HepG2 (cell line): ENCODE results near the gene EDAR. TPM values are rescaled to one million over a fixed set of nuclear protein-coding genes. Genes with fewer than 3 reads are reported as not detected.

Experiments used
- ATAC-seq: fragments of 200-7000 bp; cut with Tn5 transposase; 3 replicates; pipeline ENCODE4 v1.9.1; 2020; ENCODE audit warnings: mild to moderate bottlenecking, moderate library complexity
- BruUV-seq: library from RNA; stranded (reverse); fragments of 400-500 nt; replicated peaks from 2 replicates; lab custom pipeline; 2021; lab: Mats Ljungman, UMichigan
- CTCF ChIA-PET: fragments of 300-600 bp; formaldehyde crosslinking; extraction: SDS; loops from one replicate; lab custom pipeline; 2021; ENCODE audit warnings: low total read pairs, inconsistent platforms, low intra/inter-chr PET ratio; lab: Yijun Ruan, JAX
- POLR2A ChIA-PET: fragments of 350-600 bp; sonication (Branson Sonifier 250); formaldehyde crosslinking; loops from one replicate; lab custom pipeline; 2020; ENCODE audit warnings: antibody characterized with exemption, inconsistent platforms; lab: Yijun Ruan, JAX
- DNase-seq: peaks from one replicate; pipeline ENCODE4 v3.0.0-alpha.2; 2015; ENCODE audit warnings: low spot score
- FAIRE-seq: peaks from 3 replicates; lab custom pipeline; 2011; peaks lifted over from hg19 to GRCh38; lab: Jason Lieb, UNC
- H2AFZ ChIP-seq: one replicate; pipeline ENCODE4 v1.6.1; 2011; ENCODE audit warnings: low read length, inconsistent platforms
- H3K27ac ChIP-seq: fragments of 300-600 bp; 3 replicates; pipeline ENCODE4 v1.8.0; 2011; ENCODE audit warnings: mixed run types, mild to moderate bottlenecking, mixed read lengths, low read length, inconsistent platforms; ENCODE audit not compliant: insufficient read depth; ENCODE audit errors: extremely low read length
- H3K27me3 ChIP-seq, 2 experiments: fragments of 200-600 bp in 1 of 2; 2 replicates in 1 of 2; 3 replicates in 1 of 2; pipeline versions ENCODE4 v1.6.0 to v1.8.0; 2011; ENCODE audit warnings: low read length in 2 of 2, mild to moderate bottlenecking in 2 of 2, moderate library complexity in 2 of 2, inconsistent platforms in 1 of 2; ENCODE audit not compliant: insufficient read depth in 2 of 2, control insufficient read depth in 1 of 2
- H3K36me3 ChIP-seq, 2 experiments: fragments of 200-600 bp in 1 of 2; replicated peaks in 1 of 2; 2 replicates in 1 of 2; 3 replicates in 1 of 2; pipeline versions ENCODE4 v1.5.1 to v1.8.0; 2011; ENCODE audit warnings: low read length in 2 of 2, inconsistent platforms in 1 of 2; ENCODE audit not compliant: insufficient read depth in 2 of 2, control insufficient read depth in 1 of 2
- H3K4me1 ChIP-seq: 2 replicates; pipeline ENCODE4 v1.5.1; 2012; ENCODE audit warnings: low read length, inconsistent platforms; ENCODE audit not compliant: insufficient read depth
- H3K4me2 ChIP-seq: 2 replicates; pipeline ENCODE4 v1.6.0; 2011; ENCODE audit warnings: low read depth, low read length, inconsistent platforms
- H3K4me3 ChIP-seq, 3 experiments: fragments of 200-600 bp in 1 of 3; sonication (generic), shearing (Covaris generic) in 1 of 3; replicated peaks in 1 of 3; 2 replicates each; pipeline ENCODE4 v1.5.1; 2011 to 2016; ENCODE audit warnings: low read length in 3 of 3, inconsistent platforms in 2 of 3, low read depth in 2 of 3, mild to moderate bottlenecking in 2 of 3, control low read depth in 1 of 3, mixed read lengths in 1 of 3; ENCODE audit not compliant: insufficient read depth in 1 of 3
- H3K79me2 ChIP-seq: one replicate; pipeline ENCODE4 v1.6.1; 2011; ENCODE audit warnings: low read length, inconsistent platforms; ENCODE audit not compliant: insufficient read depth
- H3K9ac ChIP-seq: 2 replicates; pipeline ENCODE4 v1.6.0; 2011; ENCODE audit warnings: mild to moderate bottlenecking, low read depth, low read length, inconsistent platforms; ENCODE audit not compliant: insufficient read depth
- H3K9me3 ChIP-seq: 2 replicates; pipeline ENCODE4 v1.5.1; 2012; ENCODE audit warnings: mild to moderate bottlenecking, low read length
- H4K20me1 ChIP-seq: 2 replicates; pipeline ENCODE4 v1.6.0; 2011; ENCODE audit warnings: inconsistent platforms, mild to moderate bottlenecking, low read length, moderate library complexity; ENCODE audit not compliant: insufficient read depth
- FOXO4 ChIP-seq: sonication (generic); formaldehyde crosslinking; conservative IDR thresholded peaks from 2 replicates; pipeline ENCODE4 v1.8.1; 2023; ENCODE audit warnings: missing genetic modification reagents
- RNF219 ChIP-seq: sonication (generic); formaldehyde crosslinking; IDR thresholded peaks from 2 replicates; pipeline ENCODE4 v1.5.0; 2020; ENCODE audit warnings: mild to moderate bottlenecking, missing genetic modification reagents
- ZNF30 ChIP-seq: sonication (generic); formaldehyde crosslinking; IDR thresholded peaks from 2 replicates; pipeline ENCODE4 v1.5.0; 2020; ENCODE audit warnings: mild to moderate bottlenecking, missing genetic modification reagents
- WGBS: methylation state at CpG from one replicate; pipeline ENCODE4 v1.1.6; 2017; ENCODE audit warnings: low lambda C conversion rate; 5-methylcytosine and 5-hydroxymethylcytosine counted together
- in situ Hi-C: cut with HindIII; loops from 2 replicates; pipeline ENCODE4 v1.10.0; 2017; ENCODE audit warnings: low pct_unique_long_range_greater_than_20kb; ENCODE audit not compliant: extremely low pct_ligation_motif_present
- intact Hi-C: fragments of 100-400 bp; cut with micrococcal nuclease; formaldehyde crosslinking; loops from one replicate; pipeline ENCODE4 v1.10.0; 2022; ENCODE audit not compliant: unreplicated experiment
- polyA plus RNA-seq, 8 experiments: library from polyadenylated mRNA; depleted of rRNA in 3 of 8; stranded (reverse) in 7 of 8; unstranded in 1 of 8; fragments of >200 nt; fragmentation: Illumina TruSeq in 4 of 8; extraction: Trizol in 4 of 8; gene quantifications; 2 replicates each; pipeline versions ENCODE4 v1.2.1 to v1.2.3, GENCODE V29; 2011 to 2016; ENCODE audit warnings: low read depth in 4 of 8, missing spikeins in 1 of 8, mixed read lengths in 1 of 8; ENCODE audit not compliant: insufficient read depth in 1 of 8
- total RNA-seq, 5 experiments: library from RNA; depleted of rRNA; stranded (reverse); fragments of >200 nt; fragmentation: Illumina TruSeq; extraction: Trizol; gene quantifications; 2 replicates each; pipeline ENCODE4 v1.2.3, GENCODE V29; 2016; ENCODE audit warnings: low read depth in 1 of 5
- TF ChIP-seq, protein P1 (sequence below): sonication (generic); formaldehyde crosslinking; conservative IDR thresholded peaks from 2 replicates; pipeline ENCODE4 v1.4.0; 2020; ENCODE audit warnings: missing genetic modification reagents
- TF ChIP-seq, protein P2 (sequence below): IDR thresholded peaks from 2 replicates; pipeline ENCODE4 v1.6.1; 2016; ENCODE audit warnings: control low read depth

EDAR gene
- total and polyA plus RNA-seq, 2 of the 13 experiments (the other 11 are each of a cell fraction or from before 2014, with no cell fraction given): not detected

DNA sequence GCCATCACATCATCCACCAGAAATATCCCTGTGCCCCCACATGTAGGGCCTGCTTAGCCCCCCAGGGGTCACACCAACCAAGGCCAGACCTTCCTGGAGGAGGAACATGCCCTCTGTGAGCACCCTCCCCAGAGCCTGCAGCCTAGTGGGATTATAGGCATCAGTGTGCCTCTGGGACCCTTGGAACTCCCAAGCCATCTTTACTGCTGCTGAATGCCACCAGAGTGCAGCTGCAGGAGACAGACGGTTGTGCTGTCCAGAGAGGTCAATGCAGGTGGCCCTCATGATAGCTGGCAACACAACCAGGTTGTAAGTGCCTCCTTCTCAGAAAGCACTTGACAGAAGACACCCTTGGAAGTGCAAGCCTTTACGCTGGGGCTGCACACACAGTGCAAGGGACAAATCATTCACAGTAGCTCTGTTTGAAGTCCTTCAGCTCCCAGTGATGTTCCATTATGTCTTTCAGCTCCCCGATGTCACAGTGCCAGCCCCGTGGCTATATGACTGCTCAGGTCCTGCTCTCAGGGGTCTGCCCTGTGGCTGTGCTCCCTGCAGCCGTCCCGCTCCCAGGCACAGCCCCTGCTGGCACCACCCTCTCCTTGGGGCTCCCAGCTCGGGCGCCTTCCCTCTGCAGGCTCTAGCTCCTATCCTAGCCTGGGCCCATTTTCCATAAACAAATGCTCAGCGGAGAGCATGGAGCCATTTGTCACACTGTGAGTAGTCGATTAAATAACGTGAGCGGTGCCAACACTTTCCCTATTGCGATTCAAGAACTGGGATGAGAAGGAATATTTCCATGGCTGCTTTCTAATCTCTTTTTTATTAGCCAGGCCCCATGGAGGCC lies 65.1 kb downstream of the EDAR start (continued):
- TF ChIP-seq, protein P1, sequence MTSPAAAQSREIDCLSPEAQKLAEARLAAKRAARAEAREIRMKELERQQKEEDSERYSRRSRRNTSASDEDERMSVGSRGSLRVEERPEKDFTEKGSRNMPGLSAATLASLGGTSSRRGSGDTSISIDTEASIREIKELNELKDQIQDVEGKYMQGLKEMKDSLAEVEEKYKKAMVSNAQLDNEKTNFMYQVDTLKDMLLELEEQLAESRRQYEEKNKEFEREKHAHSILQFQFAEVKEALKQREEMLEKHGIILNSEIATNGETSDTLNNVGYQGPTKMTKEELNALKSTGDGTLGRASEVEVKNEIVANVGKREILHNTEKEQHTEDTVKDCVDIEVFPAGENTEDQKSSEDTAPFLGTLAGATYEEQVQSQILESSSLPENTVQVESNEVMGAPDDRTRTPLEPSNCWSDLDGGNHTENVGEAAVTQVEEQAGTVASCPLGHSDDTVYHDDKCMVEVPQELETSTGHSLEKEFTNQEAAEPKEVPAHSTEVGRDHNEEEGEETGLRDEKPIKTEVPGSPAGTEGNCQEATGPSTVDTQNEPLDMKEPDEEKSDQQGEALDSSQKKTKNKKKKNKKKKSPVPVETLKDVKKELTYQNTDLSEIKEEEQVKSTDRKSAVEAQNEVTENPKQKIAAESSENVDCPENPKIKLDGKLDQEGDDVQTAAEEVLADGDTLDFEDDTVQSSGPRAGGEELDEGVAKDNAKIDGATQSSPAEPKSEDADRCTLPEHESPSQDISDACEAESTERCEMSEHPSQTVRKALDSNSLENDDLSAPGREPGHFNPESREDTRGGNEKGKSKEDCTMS (CRISPR knock-in tag): no peak
- TF ChIP-seq, all 625 proteins: peak for 0

DNA sequence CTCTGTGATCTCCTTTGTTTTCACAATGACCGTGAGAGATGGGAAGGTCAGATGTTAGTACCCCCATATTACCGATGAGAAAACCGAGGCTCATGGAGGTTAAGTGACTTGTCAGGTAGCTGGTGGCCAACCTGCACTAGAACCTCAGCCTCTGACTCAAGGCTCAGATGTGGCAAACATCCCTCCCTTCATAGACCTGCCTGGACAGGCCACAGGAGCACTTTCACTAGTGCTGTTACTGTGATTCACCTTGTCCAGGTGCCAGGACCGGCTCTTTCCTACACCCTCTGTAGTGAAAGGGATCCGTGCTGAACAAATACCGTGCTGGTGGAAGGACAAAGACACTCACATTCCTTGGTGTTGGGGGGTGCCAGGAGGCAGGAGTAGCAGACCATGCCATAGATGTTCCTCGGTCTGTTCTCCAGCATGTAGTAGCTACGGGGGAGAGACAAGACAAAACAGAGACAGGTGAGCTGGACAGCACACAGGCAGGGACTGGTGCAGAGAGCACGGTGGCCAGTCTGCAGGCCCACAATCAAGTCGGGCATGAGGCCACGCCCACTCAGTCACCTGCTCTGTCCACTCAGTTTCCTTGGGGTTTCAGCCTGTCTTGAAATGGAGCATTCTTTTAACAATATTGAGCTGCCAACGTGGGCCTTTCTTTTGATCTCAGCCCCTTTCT lies 65.9 kb downstream of the EDAR start:
- no peak overlapping the region for H3K4me3 ChIP-seq
- ChIA-PET POLR2A (no interaction called here), CTCF (no interaction called here)
- no TSS peak for BruUV-seq
- DNase-seq: no peak
- 0 out of 2 replicates have a peak overlapping the region, but pooled peaks have one; percentile 28 for H3K4me2 ChIP-seq
- intact Hi-C loops (no loop called here), in situ Hi-C loops (no loop called here)
- FAIRE-seq: no peak
- 15% methylated on average over 10 of the region's 12 CpGs for WGBS
- no peak overlapping the region for H3K27ac ChIP-seq
- ATAC-seq: peak; percentile 18; the same call in 2 of the 3 replicates
- peaks cover 7 to 69% of the 10 kb centered on the region in 2 experiments; a peak in 4 of 5 replicates for H3K27me3 ChIP-seq
- no peak overlapping the region for H2AFZ ChIP-seq
- no peak overlapping the region for H3K9ac ChIP-seq
- H4K20me1 ChIP-seq: no peaks in the 10 kb centered on the region
- H3K79me2 ChIP-seq: no peaks in the 10 kb centered on the region
- 0 out of 2 replicates have a peak, but pooled peaks have one; percentile 24 for TF ChIP-seq FOXO4 (CRISPR knock-in tag)
- no peak for TF ChIP-seq ZNF30
- TF ChIP-seq, protein P2, sequence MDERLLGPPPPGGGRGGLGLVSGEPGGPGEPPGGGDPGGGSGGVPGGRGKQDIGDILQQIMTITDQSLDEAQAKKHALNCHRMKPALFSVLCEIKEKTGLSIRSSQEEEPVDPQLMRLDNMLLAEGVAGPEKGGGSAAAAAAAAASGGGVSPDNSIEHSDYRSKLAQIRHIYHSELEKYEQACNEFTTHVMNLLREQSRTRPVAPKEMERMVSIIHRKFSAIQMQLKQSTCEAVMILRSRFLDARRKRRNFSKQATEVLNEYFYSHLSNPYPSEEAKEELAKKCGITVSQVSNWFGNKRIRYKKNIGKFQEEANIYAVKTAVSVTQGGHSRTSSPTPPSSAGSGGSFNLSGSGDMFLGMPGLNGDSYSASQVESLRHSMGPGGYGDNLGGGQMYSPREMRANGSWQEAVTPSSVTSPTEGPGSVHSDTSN (CRISPR knock-in tag): no peak
- no peak for TF ChIP-seq RNF219
- TF ChIP-seq, all 625 proteins: peak for 1
- H3K36me3 ChIP-seq: no peaks in the 10 kb centered on the region
- no peaks in the 10 kb centered on the region for H3K9me3 ChIP-seq
- H3K4me1 ChIP-seq: 0 out of 2 replicates have a peak, but pooled peaks cover 6% of the 10 kb centered on the region
